ENCODE data around the gene SPSB4. TPM values are rescaled to one million over a fixed set of nuclear protein-coding genes. Genes with fewer than 3 reads are reported as not detected.

Gene SPSB4
- total RNA-seq, 3 donors from 2014 or later, result 1.3 TPM; not detected in 2

DNA sequence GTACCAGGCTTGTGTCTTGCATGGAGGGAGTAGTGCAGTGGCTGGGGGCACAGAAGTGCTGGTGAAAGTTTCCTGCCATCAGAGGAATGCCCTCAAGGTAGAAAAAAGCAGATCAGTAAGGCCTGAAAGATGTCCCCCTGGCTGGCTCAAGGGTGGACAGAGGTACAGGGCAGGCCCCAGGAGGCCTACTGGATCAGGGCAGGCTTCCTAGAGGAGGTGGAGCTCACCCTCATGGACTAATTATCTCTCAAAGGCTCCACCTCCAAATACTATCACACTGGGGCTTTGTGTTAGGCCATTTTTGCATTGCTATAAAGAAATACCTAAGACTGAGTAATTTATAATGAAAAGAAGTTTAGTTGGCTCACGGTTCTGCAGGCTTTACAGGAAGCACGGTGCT lies 7.8 kb downstream of the SPSB4 start:
- Histone ChIP-seq H3K36me3 (no peaks in the 10 kb centered on the region), H3K4me3 (no peak overlapping the region), H3K27ac (no peak overlapping the region), H3K4me1 (no peaks in the 10 kb centered on the region), H3K27me3 (peaks cover 0 to under 1% of the 10 kb centered on the region in 2 donors), H3K9me3 (no peaks in the 10 kb centered on the region)
- DNase-seq (ENCODE audit: low spot score in 2 of 2), result no peak
- TF ChIP-seq POLR2A (IDR thresholded peaks at IDR 0.05) (no peak), POLR2AphosphoS5 (IDR thresholded peaks at IDR 0.05) (no peak)
- TF ChIP-seq, protein P1, sequence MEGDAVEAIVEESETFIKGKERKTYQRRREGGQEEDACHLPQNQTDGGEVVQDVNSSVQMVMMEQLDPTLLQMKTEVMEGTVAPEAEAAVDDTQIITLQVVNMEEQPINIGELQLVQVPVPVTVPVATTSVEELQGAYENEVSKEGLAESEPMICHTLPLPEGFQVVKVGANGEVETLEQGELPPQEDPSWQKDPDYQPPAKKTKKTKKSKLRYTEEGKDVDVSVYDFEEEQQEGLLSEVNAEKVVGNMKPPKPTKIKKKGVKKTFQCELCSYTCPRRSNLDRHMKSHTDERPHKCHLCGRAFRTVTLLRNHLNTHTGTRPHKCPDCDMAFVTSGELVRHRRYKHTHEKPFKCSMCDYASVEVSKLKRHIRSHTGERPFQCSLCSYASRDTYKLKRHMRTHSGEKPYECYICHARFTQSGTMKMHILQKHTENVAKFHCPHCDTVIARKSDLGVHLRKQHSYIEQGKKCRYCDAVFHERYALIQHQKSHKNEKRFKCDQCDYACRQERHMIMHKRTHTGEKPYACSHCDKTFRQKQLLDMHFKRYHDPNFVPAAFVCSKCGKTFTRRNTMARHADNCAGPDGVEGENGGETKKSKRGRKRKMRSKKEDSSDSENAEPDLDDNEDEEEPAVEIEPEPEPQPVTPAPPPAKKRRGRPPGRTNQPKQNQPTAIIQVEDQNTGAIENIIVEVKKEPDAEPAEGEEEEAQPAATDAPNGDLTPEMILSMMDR (IDR thresholded peaks at IDR 0.05), result no peak
- intact Hi-C loops (cut with DNase I; ENCODE audit: low total_unique reads), result no loop called here

DNA sequence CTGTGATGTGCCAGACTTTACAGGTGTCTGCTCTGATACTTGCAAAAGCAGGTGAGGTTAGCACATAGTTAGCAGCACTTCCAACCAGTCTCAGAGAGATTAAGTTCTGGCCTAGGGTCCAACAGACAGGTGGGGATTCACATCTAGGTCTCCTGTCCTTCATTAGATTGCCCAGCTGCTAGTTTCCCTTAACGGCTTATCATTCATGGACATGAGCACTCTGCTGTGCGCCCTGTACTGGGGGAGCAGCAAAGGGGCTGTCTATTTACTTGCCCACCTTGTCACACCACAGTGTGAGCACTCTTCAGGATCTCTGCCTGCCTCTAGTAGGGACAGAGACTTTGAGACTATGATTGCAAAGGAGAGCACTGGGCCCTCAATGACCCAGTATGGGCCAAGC lies 8.7 kb downstream of the SPSB4 start:
- Histone ChIP-seq H3K36me3 (no peaks in the 10 kb centered on the region), H3K9me3 (no peaks in the 10 kb centered on the region), H3K4me3 (no peak overlapping the region), H3K4me1 (no peaks in the 10 kb centered on the region), H3K27me3 (no peaks in the 10 kb centered on the region), H3K27ac (no peak overlapping the region)
- no peak for TF ChIP-seq POLR2A (IDR thresholded peaks at IDR 0.05)
- no peak for TF ChIP-seq POLR2AphosphoS5 (IDR thresholded peaks at IDR 0.05)
- TF ChIP-seq, protein P1 (IDR thresholded peaks at IDR 0.05), result no peak
- DNase-seq (ENCODE audit: low spot score in 2 of 2), result no peak
- intact Hi-C loops (cut with DNase I; ENCODE audit: low total_unique reads), result no loop called here

DNA sequence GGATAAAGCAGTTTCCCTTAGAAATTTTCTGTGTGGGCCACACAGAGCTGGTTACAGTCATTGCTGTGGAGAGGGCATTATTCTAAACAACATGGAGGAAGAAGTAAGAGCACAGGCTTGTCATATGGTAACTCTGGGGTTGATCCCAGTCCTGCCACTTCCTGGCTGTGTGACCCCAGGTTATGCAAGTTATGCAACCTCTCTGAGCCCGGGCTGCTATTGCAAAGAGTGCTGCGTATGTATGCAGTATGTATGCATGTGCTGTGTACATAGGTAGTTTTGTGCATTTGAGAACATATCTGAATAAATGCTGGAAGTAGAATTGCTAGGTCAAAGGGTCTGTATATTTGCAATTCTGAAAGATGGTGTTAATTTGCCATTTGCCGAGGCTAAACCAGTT lies 9.2 kb downstream of the SPSB4 start:
- Histone ChIP-seq H3K27ac (no peak overlapping the region), H3K4me3 (no peak overlapping the region), H3K4me1 (no peaks in the 10 kb centered on the region), H3K9me3 (no peaks in the 10 kb centered on the region), H3K27me3 (no peaks in the 10 kb centered on the region), H3K36me3 (no peaks in the 10 kb centered on the region)
- TF ChIP-seq POLR2AphosphoS5 (IDR thresholded peaks at IDR 0.05) (no peak), POLR2A (IDR thresholded peaks at IDR 0.05) (no peak)
- TF ChIP-seq, protein P1 (IDR thresholded peaks at IDR 0.05), result no peak
- intact Hi-C loops (cut with DNase I; ENCODE audit: low total_unique reads), result no loop called here
- no peak for DNase-seq (ENCODE audit: low spot score in 2 of 2)

DNA sequence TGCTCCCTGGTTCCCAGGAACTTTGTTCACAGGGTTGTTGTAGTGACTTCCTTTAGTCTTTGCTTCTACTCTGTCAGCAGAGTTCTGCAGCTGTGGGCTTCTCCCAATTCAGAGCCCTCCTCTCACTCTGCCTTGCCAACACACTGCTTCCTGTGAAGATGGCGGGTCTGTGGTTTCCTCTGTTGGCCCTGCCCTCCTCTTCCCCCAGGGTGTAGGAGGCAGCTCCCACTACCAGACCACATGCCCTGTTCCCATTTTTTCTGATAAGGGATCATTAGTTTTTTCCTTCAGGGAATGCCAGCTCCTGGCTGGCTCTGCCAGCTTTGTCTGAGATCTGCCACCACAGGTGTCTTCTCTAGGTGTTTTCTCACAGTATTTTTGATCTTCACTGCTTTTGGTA lies 12.7 kb downstream of the SPSB4 start:
- Histone ChIP-seq H3K36me3 (no peaks in the 10 kb centered on the region), H3K27me3 (no peaks in the 10 kb centered on the region), H3K4me1 (no peaks in the 10 kb centered on the region), H3K27ac (no peak overlapping the region), H3K9me3 (no peaks in the 10 kb centered on the region), H3K4me3 (no peak overlapping the region)
- intact Hi-C loops (cut with DNase I; ENCODE audit: low total_unique reads), result loop anchor here (1.0 kb wide), 1 partner anchor 60 kb away; no protein-coding TSS in a partner anchor
- no peak for DNase-seq (ENCODE audit: low spot score in 2 of 2)
- TF ChIP-seq POLR2A (IDR thresholded peaks at IDR 0.05) (no peak), POLR2AphosphoS5 (IDR thresholded peaks at IDR 0.05) (no peak)
- TF ChIP-seq, protein P1 (IDR thresholded peaks at IDR 0.05), result no peak

DNA sequence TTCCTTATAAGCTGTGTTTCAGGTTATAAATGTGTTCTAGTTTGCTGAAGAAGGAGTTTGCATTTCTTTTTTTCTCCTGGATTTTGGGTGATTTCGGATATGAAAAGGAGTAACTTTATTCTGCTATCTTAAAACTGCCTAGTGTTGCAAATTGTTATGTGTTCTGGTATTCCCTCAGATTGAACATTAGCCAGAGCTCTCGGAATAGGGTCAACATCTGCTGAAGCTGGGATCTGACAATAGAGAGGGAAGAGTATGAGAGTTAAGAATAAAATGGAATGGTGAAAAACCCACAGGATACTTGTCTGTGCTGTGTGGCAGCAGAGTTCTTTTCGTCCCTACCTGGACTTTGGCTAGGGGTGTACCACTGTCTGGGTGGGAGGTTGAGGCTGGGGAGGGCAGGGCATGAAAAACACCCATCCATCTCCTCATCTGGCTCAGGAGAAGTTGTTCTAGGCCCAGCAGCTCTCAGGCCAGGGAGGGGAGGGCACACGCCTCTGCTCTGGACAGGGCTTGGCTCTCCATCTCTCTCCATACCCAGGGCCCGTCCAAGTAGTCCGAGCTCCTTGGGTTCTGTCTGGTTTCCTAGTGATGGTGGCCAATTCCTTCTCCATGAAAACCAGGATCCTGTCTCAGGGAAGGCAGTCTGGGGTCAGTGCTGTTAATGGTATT lies 13.2 kb downstream of the SPSB4 start:
- TF ChIP-seq POLR2AphosphoS5 (IDR thresholded peaks at IDR 0.05) (no peak), POLR2A (IDR thresholded peaks at IDR 0.05) (no peak)
- TF ChIP-seq, protein P1 (IDR thresholded peaks at IDR 0.05), result no peak
- H3K9me3 ChIP-seq, result no peaks in the 10 kb centered on the region
- no peak overlapping the region for H3K4me3 ChIP-seq
- DNase-seq (ENCODE audit: low spot score in 2 of 2), result no peak
- H3K36me3 ChIP-seq, result no peaks in the 10 kb centered on the region
- no peaks in the 10 kb centered on the region for H3K4me1 ChIP-seq
- no peaks in the 10 kb centered on the region for H3K27me3 ChIP-seq
- intact Hi-C loops (cut with DNase I; ENCODE audit: low total_unique reads), result loop anchor here (1.0 kb wide), 1 partner anchor 60 kb away; no protein-coding TSS in a partner anchor
- no peak overlapping the region for H3K27ac ChIP-seq
